DOHH2 (cell line): ENCODE measurements around the gene CFAP58.

Experiments used
- CTCF ChIP-seq: fragments of 200-600 bp; sonication (generic); IDR thresholded peaks from one replicate; pipeline ENCODE4 v1.5.1; 2014; ENCODE audit warnings: antibody characterized with exemption, mild to moderate bottlenecking, low read depth, low read length; ENCODE audit not compliant: poor library complexity, severe bottlenecking
- EZH2phosphoT487 ChIP-seq: fragments of 200-600 bp; sonication (generic); IDR thresholded peaks from 2 replicates; pipeline ENCODE4 v1.6.1; 2017; ENCODE audit warnings: borderline replicate concordance, mild to moderate bottlenecking, antibody characterized with exemption, low read length, moderate library complexity, mixed read lengths

GRCh38 chr10:104334561-104334960 lies 19.1 kb upstream of the CFAP58 start:
- TF ChIP-seq CTCF, result no peak
- no peak for TF ChIP-seq EZH2phosphoT487
